CD4-positive, alpha-beta T cell treated with Interleukin-10 for 1 hour (primary cell): ENCODE data around the gene PI4KA.
A peak's percentile ranks its signal among the peaks of the same experiment; 100 is the strongest.
"Not testable (repeated sequence)": the region's sequence is repeated elsewhere in the genome, so short reads cannot be mapped to it uniquely, and the experiment has no call there.

Experiments used
- DNase-seq: peaks from one replicate; pipeline ENCODE4 v3.0.0-alpha.2; 2020

The PI4KA gene

DNA sequence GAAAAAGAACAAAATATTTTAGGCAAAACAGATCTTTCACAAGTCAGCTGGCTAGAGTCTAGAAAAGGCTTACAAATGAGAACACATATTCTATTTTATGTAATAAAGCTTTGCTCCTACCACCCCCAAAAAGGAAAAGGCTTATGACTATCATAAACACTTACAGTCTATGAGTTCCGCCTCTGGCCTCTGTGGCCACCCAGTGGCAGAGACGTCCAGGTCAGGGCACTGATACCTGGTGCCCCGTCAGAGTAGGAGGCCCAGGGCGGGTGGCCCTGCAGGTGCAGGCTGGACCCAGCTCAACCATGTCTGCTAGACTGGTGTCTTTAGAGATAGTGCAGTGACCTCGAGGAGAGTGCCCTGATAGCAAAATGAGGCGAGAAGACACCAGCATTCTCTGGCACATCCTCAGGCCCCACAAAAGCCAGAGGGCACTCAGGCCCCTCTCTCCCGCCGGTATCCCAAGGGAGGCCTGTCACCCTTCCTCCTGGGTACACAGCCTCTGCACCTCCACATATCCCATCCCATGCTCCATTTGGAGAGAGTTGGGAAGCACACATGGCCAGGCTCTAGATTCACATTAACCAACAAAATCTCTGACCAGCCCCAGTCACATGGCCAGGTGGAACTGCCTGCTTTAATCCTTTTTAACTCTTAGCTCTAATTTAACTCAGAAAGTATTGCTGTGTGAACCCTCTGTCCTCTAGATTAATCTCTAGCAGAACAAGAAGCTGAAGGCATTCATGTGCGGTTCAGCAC, 112.0 kb downstream of the PI4KA start:
- DNase-seq = no peak

DNA sequence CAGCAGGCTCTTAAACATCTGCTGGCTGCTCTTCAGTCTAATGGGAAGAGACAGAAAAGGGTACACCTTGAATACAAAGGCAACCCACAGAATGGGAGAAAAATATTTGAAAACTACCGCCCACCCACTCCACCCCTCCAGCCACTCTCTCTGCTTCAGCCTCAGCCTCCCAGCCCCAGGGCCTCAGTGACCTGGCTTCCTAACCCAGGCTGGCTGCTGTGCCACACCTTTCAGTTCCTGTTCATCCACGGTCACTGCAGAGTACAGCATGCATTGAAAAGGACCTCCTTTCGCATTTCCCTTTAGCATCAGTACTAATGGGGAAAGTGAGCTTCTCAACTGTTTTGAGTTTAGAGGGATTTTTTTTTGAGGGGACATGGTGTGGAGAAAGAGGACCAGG, 113.5 kb downstream of the PI4KA start:
- no peak for DNase-seq

DNA sequence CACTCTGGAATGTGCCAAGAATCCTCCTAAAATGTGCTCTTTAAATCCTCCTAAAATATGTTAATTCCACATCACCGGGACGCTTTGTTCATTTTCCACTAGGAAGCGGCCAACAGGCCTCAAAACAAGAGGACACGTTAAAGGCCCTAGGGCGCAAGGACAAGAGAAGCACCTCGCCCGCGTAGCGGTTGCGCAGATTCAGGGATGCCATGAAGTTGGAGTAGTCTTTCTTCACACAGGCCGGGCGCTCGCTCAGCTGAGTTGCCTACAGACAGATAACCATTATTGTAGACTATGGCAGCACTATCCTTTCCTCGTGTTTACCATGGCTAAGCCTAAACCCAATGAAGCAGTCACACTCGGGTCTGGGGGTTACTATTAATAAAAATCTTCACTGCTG, 114.2 kb downstream of the PI4KA start:
- DNase-seq = no peak

DNA sequence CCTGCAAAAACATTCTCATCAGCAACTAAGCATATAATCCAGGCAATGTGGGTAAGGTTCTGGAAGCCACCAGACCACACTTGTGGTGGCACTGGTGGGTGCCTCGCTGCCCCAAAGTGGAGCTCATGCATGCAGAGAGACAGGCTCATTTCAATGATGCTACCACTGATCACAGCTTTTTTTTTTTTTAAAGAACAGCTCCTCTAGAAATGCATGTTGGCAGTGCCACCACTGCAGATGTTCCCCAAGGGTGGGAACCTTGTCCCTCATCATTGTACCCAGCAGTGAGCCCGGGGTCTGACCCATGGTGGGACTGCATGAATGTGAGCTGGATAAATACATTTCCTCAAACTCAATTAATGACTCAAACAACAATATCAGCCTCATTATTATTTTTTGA, 115.8 kb downstream of the PI4KA start:
- no peak for DNase-seq

DNA sequence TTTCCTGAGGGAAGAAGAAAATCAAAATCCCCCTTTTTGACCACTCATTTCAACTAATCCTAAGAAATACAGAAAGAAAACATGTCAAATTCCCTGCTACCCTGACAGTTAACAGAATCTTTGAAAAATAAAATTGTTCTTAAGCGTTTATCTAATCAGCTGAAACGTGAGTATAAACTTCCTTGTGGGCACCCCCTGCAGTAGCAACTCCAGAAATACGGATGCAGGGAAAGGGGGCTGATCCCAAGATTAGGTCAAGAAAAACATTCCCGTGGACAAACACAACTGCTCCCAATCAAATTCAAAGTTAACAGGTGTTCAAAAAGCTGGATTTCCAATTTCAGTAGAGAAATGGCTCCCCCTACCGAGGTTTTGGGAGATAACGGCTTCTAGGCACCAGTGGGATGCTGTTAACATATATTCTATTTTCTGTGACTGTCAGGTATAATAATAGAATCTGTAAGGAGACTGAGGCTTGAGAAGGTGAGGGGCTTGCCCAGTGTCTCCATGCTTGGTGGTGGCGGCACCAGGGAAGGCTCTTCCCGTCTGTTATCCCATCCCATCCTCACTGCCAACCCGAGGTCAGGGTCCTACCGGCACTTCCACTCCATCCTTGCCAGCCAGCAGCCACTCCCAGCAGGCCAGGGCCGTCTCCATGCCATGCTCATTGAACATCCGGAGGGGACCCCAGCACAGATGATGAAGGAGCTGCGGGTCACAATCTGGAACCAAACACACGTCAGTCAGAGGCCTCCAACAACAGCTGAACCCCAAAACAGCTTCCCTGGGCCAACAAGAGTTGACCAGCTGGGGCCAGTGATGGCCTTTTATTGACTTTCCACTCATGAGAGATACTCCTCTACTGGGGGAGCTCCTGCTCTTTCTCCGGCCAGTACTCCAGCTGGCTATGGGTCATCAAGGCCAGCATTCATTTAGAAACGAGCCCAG, 116.7 kb downstream of the PI4KA start:
- peak; percentile 57 for DNase-seq

DNA sequence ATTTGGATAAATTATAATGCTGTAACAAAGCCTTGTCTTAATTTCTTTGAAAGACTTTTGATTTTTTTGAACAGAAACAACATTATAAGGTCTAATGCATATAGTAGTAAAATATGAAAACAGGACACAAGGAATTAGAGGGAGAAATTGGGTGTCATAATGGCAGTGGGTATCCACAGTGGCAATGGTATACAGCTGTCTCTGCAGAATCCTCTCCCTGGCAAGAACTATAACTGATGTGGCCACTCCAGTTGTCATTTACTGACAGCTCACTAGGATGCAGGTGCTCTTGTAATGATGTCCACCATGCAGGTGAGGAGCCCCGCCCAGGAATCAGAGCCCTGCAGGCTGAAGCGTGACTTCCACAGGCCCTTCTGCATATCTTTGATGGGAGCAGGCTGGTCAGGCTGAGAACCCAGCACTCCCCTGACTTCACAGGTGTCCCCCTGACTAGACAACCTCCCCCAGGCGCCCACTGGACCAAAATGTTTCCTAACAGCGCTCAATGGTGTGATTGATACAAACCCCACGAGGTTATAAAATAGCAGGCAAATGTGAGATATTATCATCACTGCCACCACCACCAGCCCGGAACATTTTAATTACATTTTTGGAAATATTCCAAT, 117.5 kb downstream of the PI4KA start:
- no peak for DNase-seq

DNA sequence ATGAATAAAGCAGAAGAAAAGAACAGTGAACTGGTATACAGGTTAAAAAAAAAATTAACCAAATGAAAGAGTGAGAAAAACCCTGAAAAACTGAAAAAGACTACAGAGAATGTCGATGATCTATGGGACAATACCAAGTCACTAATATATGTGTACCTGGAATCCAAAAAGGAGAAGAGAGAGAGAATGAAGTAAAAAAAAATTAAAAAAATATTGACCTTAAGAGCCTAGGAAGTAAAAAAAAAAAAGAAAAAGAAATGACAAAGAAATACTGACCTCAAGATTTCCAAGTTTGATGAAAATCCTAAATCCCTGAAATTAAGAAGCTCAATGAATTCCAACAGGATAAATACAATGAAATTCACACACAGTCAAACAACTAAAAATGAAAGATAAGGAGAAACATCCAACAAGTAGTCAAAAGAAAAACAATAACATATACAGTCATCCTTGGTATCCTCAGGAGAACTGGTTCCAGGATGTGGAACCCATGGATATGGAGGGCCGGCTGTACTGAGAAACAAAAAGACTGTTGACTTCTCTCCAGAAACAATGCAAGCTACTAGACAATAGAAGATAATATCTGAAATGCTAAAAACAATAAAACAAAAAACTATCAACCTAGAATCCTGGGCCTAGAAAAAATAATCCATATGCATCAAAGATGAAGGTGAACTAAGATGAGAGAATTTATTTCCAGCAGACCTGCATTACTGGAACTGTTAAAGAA, 118.2 kb downstream of the PI4KA start:
- DNase-seq = no peak

DNA sequence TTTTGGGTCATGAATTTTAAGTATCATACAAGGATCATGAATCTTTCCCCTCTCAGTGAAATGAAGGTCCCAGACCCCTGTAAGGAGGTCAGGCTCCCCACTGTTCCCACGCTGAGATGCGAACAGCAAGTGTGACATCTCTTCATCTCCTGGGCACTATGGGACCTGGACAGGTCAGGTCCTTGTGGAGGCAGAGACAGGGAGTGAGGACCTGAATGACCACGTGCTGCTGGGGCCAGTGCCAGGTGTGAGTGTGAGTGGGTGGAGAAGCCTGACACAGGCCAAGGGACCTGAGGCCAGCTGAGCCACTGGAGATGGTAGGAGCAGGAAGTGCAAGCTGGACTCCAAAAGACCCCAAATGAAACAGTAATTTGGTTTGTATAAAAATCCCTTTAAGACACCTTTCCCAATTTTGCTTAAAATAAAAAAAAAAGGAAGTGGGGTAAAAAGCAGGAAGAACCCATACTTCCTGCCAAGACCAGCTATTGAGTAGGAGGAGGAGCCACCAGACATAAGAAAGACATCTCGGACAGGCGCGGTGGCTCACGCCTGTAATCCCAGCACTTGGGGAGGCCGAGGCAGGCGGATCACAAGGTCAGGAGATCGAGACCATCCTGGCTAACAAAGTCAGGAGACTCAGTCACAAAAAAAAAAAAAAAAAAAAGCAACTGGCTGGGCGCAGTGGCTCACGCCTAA, 120.1 kb downstream of the PI4KA start:
- DNase-seq = no peak

DNA sequence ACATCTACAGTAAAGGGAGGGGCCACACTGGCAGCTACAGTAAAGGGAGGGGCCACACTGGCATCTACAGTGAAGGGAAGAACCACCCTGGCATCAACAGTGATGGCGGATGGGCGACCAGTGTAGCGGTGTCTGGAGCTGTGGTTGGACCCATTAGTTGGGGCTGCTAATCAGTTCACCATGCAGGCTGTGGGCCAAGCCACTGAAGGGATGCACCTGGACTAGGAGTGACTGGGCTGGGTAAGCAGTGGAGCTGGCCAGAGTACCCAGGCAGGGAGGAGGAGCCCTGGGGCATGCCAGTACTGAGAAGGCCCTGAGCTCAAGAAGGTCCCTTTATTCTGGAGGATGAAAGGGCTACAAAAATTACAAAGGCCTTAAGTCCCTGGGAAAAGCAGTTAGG, 121.7 kb downstream of the PI4KA start:
- not testable (repeated sequence) for DNase-seq

DNA sequence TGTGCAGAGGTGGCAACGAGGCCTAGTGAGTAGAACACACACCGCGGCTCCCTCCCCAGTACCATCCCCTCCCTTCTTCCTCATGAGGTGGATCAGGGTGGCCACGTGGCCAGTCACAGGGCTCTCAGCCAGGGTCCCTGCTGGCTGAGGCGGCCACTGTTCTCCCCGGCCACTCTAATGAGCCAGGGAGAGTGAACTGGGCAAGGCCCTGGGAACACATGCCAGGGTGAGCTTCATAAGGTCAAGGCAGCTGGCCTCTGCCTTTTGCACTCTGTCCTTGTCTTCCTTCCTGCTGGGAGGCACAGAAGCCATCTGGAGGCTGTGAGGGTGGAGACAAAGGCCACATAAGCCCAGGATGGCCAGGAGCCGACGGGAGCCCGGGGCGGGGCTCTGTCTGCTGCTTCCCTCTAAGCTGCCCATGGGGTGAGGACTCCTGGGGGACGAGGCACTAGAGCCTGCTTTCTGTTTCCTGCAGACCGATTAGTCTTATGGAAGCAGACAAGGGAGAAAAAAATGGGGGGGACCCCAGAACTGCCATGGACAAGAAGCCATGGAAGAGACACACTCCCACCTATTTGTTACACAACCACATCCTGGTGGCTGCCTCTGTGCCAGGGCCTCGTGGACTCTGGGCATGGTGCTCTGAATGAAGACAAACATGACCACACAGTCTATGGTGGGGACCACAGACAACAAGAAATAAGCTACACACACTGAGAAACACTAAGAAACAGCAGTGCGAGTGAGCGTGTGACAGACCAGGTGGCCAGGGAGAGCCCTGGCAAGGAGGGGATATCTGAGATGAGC, 123.1 kb downstream of the PI4KA start:
- DNase-seq = not testable (repeated sequence)

DNA sequence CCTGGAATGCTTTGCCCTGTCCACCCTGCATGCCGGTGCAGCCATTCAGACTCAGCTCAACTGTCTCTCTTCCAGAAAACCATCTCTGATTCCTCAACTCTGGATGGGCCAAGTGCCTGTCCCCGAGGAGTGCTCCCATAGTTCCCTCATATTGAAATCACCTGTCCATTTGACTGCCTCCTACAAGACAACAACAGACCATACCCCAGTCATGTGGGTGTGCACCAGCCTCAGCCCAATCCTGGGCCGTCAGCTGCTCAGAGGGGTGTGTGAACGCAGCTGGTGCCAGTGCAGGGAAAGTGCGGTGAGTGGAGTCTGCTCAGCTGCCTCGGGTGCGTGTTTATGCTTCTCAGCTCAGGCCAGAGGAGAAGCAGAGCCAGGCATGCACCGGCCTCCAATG, 126.2 kb downstream of the PI4KA start:
- not testable (repeated sequence) for DNase-seq

DNA sequence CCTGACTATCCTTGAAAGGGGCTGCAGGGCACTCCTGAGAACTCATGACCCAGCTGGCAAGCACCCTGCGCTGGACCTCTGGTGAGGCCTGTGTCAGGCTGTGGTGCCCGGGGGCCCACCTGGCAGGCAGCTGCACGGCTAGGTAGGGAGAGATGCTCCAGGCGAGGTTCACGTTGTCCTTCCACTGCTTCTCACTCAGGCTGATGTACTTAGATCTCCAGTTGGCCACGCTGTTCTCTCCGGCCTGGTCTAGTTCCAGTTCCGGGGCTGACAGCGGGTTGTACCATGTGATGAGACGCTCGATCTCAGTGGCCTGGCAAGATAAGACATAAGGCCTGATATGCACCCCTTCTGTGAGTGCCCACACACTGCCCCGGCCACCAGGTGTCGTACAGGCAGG, 129.4 kb downstream of the PI4KA start:
- no peak for DNase-seq

DNA sequence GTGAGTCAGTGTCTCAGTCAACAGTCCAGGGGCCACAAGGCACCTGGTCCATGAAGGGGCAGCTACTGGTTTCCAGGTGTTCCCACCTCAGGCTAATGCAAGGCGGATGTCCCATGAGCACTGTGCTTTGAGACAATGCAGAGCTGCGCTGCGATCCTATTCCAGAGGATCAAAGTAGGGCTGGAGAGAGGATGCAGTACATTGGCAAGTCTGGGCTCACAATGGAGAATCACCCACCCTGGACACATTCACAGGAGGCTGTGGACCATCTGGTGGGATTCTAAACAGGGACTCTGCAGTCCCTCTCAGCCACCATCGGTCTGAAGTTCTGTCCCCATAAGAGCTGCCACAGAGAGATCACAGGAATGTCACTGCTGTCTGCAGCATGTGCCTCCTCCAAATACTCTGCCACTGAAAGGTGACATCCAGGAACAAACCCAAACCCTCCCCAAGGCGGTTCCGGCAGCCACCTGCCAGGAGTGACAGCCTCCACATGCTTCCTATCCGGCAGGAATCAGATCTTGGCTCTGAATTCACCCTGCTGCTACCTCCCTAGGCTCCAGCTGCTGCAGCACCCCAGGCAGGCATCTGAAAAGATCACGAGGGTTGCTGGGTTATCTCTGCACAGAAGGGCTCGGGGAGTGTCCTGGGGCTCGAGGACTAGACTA, 130.0 kb downstream of the PI4KA start:
- DNase-seq = no peak

DNA sequence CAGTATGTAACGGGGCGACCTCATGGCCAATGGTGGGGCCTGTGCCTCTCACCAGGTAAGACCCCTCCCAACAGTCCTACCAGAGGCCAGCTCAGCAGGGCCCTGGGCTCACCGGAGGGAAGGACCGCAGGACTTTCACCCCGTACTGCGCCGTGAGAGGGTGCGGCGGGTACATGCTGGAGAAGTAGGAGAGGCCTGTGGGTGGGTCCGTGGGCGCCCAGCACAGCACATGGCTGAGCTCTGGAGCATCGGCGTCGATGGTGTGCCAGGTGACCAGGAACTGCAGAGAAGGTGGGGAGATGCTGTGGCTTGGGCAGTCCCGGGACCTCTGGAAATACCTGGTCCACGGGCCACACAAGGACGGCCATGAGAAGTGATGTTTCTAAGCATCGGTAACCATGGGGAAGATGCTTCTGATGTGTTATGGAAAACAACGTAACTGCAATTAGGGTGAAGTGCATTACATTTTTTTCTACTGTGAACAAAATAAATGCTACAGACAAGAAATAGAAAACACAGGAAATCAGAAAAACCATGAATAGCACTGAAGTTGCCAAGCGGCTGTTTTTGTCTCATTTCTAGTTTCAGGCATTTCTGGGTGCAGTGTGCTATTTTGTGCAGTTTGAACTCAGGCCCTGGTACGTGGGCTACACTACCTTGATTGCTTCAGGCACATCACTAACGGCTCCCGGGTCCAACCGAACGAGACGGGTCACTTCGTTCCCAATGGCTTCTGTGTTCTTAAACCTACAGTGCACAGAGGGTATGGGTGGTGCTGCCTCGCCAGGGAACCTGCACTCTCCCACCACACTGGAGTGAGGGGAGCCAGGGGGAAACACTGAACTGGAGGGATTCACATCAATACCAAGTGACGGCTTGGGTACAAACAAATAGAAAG, 131.2 kb downstream of the PI4KA start:
- no peak for DNase-seq

DNA sequence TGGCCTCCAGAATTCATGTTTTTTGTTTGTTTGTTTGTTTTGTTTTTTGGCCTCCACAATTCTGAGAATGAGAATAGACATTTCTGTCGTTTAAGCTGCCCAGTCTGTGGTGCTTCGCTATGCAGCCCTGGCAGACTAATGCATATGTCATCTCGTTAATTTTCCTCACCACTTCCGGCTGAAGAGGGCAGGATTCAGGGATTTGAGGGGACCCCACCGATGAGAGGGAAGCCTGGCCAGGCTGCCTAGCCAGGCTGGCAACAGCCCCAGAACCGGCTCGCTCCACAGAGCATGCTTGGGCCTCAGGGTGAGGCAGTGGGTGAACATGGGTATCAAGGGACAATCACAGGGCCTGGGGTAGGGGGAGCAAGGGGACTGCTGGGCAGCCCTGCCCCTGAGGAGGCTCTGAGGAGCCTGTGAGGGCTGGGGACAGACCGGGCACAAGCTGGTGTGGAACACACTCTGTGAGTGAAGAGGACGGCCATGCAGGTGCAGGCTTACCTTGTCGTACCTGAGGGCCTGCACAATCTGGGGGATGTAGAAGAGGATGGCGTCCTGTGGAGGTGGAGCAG, 132.5 kb downstream of the PI4KA start:
- DNase-seq = no peak

DNA sequence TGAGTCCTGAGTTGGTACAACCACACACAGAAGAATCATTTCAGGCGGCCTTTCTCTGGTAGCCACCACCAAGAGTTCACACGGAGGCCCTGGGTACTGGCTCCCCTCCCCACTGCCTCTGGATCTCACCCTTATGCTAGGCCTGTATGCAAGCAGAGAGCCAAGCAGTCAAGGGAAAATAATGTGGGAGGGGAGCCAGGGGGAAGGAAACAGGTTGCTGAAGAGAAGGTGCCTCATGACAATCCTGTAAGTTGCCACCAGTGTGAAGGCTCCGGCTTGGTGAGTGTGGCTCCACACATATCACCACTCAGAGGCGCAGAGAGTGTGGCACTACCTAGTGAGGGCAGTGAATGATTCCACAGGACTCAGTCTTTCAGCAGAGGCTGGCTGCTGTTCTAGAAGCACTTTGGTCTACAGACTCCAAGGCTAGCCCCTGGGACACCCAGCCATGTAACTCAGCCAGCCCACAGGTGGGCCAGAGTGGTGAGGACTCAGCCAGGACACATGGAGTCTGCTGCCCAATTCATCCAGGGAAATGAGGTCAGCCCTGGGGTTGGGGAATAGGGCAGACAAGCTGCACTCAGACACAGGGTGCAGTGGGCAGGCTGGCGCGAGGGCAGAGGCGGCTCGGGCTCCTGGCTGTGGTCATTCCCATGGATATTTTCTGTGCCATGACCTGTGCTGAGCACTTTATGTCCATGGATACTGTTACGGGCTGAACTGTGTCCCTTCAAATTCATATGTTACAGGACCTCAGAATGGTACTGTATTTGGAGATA, 133.7 kb downstream of the PI4KA start:
- no peak for DNase-seq

DNA sequence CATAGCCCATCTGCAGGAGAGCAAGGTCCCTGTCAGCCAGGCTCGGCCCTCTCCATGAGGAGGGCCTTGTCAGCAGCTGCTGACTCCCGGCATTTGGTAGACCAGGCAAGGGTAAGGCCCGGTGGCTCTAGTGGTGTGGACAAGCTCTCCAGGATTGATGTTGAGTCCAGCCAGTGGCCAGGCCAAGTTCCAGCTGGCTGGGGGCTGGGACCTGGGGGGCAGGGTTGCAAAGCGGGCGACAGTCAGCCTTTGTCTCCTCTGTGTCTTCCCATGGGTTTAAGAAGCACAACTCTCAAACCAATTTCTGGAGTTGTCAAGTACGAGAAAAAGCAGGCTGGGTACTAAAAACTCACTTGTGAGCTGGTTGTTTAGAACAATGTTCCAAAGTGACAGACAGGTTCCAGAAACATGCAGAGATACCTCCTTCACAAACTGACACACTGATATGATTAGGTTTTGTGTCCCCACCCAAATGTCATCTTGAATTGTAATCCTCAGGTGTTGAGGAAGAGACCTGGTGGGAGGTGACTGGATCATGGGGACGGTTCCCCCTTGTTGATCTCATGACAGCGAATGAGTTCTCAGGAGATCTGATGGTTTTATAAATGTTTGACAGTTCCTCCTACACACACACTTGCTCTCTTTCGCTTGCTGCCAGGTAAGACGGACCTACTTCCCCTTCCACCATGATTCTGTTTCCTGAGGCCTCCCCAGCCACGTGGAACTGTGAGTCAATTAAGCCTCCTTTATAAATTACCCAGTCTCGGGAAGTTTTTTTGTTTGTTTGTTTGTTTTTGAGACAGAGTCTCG, 137.0 kb downstream of the PI4KA start:
- DNase-seq = no peak
